GM19099 (cell line): Measurements from ENCODE around the gene ITSN1.

Experiments
- POLR2A ChIP-seq: IDR thresholded peaks from 3 replicates; pipeline ENCODE4 v1.6.1; 2011; ENCODE audit warnings: low read depth; ENCODE audit not compliant: insufficient read length; ENCODE audit errors: extremely low read depth

The ITSN1 gene

DNA sequence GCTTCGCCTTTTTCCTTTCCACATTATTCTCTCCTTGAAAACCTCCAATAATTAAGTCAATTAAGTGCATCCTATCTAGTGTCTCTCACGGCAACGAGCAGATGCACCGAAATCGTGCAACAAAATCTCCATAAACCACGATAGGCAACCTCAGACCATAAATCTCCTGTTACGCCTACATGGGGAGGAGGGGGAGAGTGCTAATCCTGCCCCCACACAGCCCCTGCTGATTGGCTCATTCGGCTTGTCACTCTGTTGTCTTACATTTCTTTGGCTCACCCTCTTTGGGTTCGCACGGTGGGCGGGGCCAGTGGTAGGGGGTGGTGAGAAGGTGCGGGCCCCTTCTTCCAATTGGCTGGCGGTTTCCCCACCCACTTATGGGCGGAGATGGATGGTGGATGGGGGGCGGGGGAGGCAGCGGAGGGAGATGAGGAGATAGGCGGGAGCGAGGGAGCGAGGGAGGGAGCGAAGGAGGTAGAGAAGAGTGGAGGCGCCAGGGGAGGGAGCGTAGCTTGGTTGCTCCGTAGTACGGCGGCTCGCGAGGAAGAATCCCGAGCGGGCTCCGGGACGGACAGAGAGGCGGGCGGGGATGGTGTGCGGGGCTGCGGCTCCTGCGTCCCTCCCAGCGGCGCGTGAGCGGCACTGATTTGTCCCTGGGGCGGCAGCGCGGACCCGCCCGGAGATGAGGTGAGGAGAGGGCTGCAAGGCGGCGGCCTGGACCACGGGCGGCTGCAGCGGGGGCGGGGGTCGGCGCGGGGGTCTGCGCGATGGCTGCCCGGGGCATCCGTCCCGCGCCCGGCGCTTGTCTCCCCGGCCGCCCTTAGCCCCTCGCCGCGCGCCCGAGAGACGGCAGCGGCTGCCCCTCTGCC is at the start of gene ITSN1:
Gene ITSN1, plus strand, starts transcription at position 475 of the 869 bp plus-strand sequence. CDS start 76,328 bp downstream, outside the sequence.
- no peak for TF ChIP-seq POLR2A

GRCh38 chr21:33598051-33598450 is 44.2 kb upstream of the ITSN1 start:
- no peak for TF ChIP-seq POLR2A

DNA sequence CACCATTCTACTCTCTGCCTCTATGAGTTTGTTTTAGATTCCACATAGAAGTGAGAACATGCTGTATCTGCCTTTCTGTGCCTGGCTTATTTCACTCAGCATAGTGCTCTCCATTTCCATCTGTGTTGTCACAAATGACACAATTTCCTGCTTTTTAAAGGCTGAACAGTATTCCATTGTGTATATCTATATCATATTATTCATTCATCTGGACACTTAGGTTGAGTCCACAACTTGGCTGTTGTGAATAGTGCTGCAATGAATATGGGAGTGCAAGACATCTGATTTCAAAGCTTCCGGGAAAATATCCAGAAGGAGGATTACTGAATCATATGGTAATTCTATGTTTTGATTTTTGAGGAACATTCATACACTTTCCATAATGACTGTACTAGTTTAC is 33.7 kb upstream of the ITSN1 start:
- TF ChIP-seq POLR2A = no peak

- TF ChIP-seq POLR2A = no peak
These were observed 31.1 kb upstream of the ITSN1 start for GRCh38 chr21:33611006-33611744.

DNA sequence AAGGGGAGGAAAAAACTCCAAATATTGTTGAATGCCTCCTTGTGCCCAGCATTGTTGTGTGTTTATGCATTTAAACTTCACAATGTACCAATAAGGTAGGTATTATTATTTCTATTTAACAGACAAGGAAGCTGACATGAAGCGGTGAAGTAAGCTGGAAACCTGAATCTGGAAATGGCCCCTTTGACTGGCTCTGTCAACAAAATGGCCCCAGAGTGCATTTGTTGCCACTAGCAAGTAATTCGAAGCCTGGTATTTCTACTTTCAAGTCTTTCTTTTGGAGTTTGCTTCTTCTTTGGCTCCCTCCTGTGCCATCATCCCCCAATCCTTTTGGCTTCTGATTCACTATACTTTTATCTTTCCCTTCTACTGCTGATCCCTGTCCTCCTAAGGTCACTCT is 23.9 kb upstream of the ITSN1 start:
- TF ChIP-seq POLR2A = no peak

GRCh38 chr21:33619726-33620125 is 22.6 kb upstream of the ITSN1 start:
- TF ChIP-seq POLR2A = no peak

GRCh38 chr21:33622253-33622652 is 20.0 kb upstream of the ITSN1 start:
- TF ChIP-seq POLR2A = no peak

GRCh38 chr21:33634254-33634653 is 8.0 kb upstream of the ITSN1 start:
- no peak for TF ChIP-seq POLR2A

DNA sequence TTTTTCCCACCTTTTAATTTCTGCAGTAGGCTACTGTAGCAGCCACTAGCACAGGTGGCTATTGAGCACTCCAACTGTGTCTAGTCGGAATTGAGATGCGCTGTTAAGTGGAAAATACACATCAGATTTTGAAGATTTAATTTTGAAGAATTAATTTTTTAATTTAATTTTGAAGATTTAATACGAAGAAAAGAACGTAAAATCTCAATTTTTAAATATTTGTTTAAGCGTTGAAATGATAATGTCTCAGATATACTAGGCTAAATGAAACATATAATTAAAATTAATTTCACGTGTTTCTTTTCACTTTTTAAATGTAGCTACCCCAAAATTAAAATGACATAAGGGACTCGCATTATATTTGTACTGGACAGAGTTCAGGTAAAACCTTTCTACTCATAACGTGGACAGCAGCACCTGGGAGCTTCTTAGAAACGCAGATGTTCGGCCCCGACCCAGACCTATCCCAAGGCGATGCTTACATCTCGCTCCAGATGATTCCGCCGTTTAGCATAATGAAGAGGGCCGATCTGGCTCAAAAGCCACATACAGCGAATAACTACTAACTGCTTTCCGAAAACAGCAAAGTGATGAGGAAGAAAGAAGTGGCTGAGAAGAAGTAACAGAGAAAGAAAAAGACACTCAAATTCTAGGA is 1.5 kb upstream of the ITSN1 start:
- TF ChIP-seq POLR2A = no peak

DNA sequence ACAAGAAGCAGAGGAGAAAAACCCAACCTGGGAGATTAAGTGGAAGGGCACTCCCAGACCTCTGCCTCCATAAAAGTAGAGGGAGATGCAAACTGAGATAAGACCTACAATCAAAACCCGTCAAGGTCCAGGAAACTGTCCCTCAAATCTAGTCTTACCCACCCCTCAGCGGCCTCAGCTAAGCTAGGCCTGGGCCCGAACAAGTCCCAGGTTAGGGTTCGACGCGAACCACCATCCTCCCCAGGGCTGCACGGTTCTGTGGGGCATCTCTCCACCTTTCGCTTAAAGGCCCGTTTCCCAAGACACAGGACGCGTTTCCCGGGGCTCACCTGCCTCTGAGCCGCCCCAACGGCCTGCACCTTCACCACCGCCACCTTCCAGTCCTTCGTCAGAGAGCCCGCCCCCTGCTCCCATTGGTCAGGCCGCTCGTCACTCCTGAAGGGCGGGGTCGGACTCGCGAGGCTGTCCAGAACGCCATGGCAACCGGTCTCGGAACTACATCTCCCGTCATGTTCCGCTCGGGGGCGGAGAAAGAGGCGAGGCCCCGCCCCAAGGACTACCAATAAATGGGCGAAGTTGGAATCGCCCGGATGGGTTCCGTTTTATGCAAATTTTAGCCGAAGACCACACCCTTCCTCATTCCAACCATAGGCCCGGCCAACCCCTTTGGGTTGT is 812 bp upstream of the ITSN1 start, which contains the start of gene CRYZL1:
Gene CRYZL1, minus strand, starts transcription at position 390 of the 675 bp plus-strand sequence. CDS start 10,190 bp downstream, outside the sequence.
- peak; percentile 70 for TF ChIP-seq POLR2A

- TF ChIP-seq POLR2A = no peak
These were observed 776 bp downstream of the ITSN1 start for GRCh38 chr21:33642896-33643657.

DNA sequence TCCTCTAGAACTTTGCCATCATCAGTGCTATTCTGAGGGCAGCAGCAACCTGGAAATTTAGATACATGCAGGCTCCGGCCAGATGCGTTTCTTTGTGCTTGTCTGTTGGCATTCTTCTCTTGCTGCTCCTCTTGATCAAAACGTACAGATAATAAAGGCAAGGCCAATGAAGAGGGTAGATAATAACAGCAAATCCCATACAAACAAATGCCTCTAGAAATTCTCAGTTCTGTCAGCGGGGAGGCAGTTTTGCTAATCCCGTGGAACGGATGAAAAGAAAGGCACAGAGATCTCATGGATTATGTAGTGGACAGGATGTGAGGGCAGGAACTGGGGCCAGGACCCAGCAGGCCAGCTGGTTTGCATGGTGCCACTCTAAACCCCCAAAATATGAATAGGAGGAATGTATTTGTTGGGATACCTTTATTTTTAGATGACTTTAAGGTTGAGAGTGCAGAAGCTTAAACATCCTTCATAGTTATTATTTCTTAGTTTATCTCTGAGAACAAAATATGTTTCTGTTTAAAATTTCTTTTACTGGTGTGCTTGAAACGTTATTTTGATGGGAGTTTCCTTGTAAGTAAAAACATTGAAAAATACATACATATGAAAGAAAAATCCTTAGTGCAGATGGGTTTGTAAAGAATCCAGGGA is 1.5 kb downstream of the ITSN1 start:
- TF ChIP-seq POLR2A = no peak

GRCh38 chr21:33644383-33645074 is 2.2 kb downstream of the ITSN1 start:
- no peak for TF ChIP-seq POLR2A
